Measurements from ENCODE around the gene MAP3K7CL. TPM values are rescaled to one million over a fixed set of nuclear protein-coding genes. Genes with fewer than 3 reads are reported as not detected.

The MAP3K7CL gene
- polyA plus RNA-seq, 1 donor from 2014 or later: 68.6 TPM

DNA sequence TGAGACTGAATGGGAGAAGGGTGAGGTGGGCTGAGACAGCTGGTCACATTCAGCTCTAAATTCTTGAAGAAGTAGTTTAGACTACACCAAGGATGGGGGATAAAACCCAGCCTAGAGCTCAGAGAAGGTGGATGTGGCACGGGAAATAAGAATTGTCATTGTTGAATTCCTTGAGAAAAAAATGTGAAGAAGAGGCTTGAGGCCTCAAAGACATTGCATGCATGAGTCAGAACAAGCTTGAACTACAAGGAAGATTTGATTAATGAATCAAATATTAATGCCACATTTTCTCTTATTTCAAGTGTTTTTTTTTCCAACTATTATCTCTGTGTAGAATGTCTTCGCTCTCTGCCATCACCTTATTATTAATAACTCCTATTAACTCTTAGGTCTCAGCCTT is 58.9 kb downstream of the MAP3K7CL start:
- Mint-ChIP-seq H3K4me1 (no peaks in the 10 kb centered on the region), H3K4me3 (no peak overlapping the region), H3K27ac (no peak overlapping the region), H3K9me3 (no peaks in the 10 kb centered on the region), H3K27me3 (no peaks in the 10 kb centered on the region), H3K36me3 (peaks cover 2% of the 10 kb centered on the region)

DNA sequence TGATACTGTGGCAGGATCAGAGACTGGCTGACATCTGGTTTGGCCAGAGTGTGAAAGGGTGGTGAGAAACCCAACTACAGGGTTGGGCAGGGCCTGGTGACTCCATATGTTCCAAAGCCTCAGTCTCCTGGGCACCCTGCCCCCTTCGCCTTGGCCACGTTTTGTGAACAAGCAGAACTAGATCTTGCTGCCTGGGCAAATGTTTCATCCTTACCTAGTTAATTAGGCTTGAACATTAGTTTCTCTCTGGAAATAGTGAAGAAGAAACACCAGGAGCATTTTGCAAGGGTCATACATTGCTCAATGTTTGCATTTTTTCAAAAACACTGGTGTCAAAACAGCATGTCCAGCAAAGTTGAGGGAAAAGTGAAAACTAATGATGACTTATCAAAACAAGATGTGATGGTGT is 60.5 kb downstream of the MAP3K7CL start:
- Mint-ChIP-seq H3K4me1 (peaks cover 6 to 11% (median 10%) of the 10 kb centered on the region in 3 donors), H3K36me3 (peaks cover 2% of the 10 kb centered on the region), H3K9me3 (no peaks in the 10 kb centered on the region), H3K27ac (no peak overlapping the region), H3K4me3 (peak overlapping the region in 1 of 4 donors; percentile 78), H3K27me3 (no peaks in the 10 kb centered on the region)

DNA sequence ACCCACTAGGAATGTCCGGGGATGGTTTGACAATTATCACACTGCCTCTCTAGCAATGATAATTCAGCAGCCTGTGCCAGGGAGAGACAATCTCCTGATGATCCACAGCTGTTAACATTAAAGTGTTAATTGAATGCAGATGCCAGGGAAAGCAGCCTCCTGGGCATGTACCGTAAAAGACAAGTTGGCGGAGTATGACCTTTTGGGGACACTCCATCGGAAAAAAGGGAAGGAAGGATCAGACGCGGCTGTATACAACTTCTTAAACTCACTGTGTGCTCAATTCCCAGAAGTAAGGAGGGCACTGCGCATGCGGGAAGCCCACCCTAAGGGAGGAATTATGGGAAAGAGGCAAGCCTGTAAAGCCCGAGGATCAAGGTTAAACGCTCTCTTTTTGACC is 62.6 kb downstream of the MAP3K7CL start:
- peaks cover 16 to 30% (median 22%) of the 10 kb centered on the region in 3 donors for H3K4me1 Mint-ChIP-seq
- peaks cover 2% of the 10 kb centered on the region for H3K36me3 Mint-ChIP-seq
- H3K27ac Mint-ChIP-seq: peak overlapping the region in 1 of 3 donors; percentile 62
- H3K4me3 Mint-ChIP-seq: peak overlapping the region in 1 of 4 donors; percentile 18
- H3K9me3 Mint-ChIP-seq: peaks cover 0 to 5% (median 5%) of the 10 kb centered on the region in 3 donors
- no peaks in the 10 kb centered on the region for H3K27me3 Mint-ChIP-seq

DNA sequence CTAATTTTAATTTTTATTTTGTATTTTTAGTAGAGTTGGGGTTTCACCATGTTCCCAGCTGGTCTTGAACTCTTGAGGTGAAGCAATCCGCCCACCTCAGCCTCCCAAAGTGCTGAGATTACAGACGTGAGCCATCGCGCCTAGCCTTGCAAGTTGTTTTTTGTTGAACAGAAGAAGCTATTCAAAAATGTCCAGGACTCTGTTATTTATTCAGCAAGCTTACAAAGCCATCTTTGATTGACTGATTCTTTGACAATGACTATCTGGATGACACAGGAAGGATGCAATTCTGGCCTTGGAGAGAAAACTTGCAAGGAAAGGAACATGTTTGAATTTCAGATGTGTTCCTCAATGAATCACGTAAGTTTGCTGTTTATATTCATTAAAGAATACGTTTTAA is 63.5 kb downstream of the MAP3K7CL start:
- no peaks in the 10 kb centered on the region for H3K27me3 Mint-ChIP-seq
- H3K27ac Mint-ChIP-seq: peak overlapping the region in 1 of 3 donors; percentile 62
- peaks cover 0 to 8% (median 7%) of the 10 kb centered on the region in 3 donors for H3K9me3 Mint-ChIP-seq
- peaks cover 16 to 31% (median 22%) of the 10 kb centered on the region in 3 donors for H3K4me1 Mint-ChIP-seq
- H3K36me3 Mint-ChIP-seq: peaks cover 2% of the 10 kb centered on the region
- peak overlapping the region in 2 of 4 donors; percentile 43 to 54 for H3K4me3 Mint-ChIP-seq

DNA sequence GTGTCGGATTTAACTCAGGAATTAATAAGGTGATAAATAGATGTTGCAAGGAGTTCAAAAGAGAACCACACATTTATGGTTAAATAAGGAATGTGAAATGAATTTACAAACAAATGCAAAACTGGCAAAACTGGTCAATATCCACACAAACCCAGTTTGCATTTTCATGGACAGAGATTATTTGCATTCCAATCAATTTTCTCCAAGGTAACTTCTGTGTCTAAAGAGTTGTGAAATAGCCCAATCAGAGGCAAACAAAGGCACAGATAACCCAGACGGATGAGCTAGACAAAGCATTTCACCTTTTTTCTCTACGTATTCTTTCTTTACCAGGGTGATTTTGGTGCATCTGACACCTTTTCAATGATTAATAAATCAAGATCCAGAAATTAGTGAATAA is 63.9 kb downstream of the MAP3K7CL start:
- H3K4me3 Mint-ChIP-seq: peak overlapping the region in 2 of 4 donors; percentile 39 to 57
- H3K27me3 Mint-ChIP-seq: no peaks in the 10 kb centered on the region
- peaks cover 16 to 33% (median 22%) of the 10 kb centered on the region in 3 donors for H3K4me1 Mint-ChIP-seq
- peaks cover 0 to 12% (median 8%) of the 10 kb centered on the region in 3 donors for H3K9me3 Mint-ChIP-seq
- peaks cover 2% of the 10 kb centered on the region for H3K36me3 Mint-ChIP-seq
- no peak overlapping the region for H3K27ac Mint-ChIP-seq

DNA sequence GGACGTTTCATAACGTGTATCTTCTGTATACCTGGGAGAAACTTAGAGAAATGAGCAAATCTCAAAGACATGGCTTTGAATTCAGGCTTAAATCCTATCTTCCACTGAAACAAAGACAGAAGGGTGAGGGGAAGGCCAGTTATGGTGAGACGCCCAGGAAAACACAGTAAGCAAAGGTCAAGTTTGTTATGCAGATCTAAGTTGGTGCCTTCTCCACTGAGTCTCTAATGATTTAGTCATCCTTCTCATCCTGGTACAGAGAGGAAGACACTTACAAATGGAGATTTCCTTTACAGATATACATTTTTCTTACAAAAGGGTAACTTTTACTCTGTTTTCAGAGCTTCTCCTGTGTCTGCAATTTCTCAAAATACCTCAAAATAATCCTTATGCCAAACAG is 64.4 kb downstream of the MAP3K7CL start:
- H3K27ac Mint-ChIP-seq: peak overlapping the region in 1 of 3 donors; percentile 27

DNA sequence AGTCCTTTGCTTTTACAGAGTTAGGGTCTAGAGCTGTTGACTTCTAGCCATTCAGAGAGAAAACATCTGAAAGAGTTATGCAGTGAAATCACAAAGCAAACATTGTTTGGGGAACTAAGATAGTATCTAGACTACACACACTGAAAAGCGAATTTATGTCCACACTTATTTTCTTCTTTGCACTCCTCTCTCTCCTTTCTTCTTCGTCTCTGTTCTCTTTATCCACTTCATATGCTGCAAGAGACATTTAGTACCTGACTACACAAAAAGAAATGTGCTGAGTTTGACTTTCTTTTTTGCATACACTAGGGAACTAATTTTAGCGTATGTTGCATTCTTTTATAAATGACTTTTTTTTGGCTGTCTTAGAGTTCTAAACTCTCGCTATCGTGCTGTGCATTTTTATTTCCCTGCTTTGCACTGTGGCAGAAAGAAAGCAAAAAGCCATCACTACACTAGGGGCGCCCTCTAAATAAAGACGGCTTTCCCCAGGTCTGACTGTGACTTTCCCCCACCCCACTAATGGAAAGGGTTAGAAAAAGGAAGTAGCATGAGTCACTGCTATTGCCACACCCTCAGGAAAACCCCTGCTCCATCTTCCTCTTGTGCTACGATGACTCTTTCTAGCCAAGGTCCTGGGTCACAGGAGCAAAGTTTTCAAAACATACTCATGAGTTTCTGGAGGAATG is 65.7 kb downstream of the MAP3K7CL start:
- H3K4me1 Mint-ChIP-seq: peaks cover 16 to 33% (median 22%) of the 10 kb centered on the region in 3 donors
- peak overlapping the region; percentile 92 to 97 (median 95) for H3K27ac Mint-ChIP-seq
- H3K4me3 Mint-ChIP-seq: peak overlapping the region; percentile 82 to 92 (median 88)
- no peaks in the 10 kb centered on the region for H3K27me3 Mint-ChIP-seq
- H3K36me3 Mint-ChIP-seq: no peaks in the 10 kb centered on the region
- peaks cover 0 to 23% (median 17%) of the 10 kb centered on the region in 3 donors for H3K9me3 Mint-ChIP-seq

More for the DNA sequence above, 64.4 kb downstream of the MAP3K7CL start:
- Mint-ChIP-seq H3K27me3 (no peaks in the 10 kb centered on the region), H3K9me3 (peaks cover 0 to 14% (median 8%) of the 10 kb centered on the region in 3 donors), H3K4me3 (peak overlapping the region in 3 of 4 donors; percentile 37 to 57 (median 39)), H3K36me3 (peaks cover 2% of the 10 kb centered on the region), H3K4me1 (peaks cover 16 to 33% (median 22%) of the 10 kb centered on the region in 3 donors)

DNA sequence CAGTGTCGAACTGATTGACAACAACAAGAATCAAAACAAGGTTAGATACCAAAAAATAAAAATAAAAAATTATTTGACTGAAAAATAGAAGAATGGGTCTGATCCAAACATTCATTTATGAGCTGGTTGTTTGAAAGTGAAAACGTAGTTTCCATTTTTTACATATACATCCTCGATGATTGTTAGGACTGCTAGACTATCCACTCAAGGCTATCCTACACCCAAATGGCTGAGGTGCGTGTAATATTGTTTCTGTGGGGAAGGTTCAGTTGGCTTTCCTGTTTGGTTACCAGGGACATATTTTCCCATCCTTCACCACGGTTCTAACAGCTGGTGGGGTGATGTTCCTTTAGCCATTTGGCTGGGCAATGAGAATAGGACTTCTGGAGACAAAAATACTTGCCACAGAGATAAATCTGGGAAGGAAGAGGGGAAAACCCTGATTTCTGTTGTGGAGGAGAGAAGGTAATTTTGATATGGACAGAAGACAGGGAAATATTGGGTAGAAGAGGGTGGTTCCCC is 66.3 kb downstream of the MAP3K7CL start:
- Mint-ChIP-seq H3K9me3 (peaks cover 0 to 27% (median 20%) of the 10 kb centered on the region in 3 donors), H3K27ac (peak overlapping the region; percentile 92 to 97 (median 95)), H3K27me3 (no peaks in the 10 kb centered on the region), H3K36me3 (no peaks in the 10 kb centered on the region), H3K4me1 (peaks cover 16 to 33% (median 22%) of the 10 kb centered on the region in 3 donors), H3K4me3 (peak overlapping the region; percentile 82 to 92 (median 88))

DNA sequence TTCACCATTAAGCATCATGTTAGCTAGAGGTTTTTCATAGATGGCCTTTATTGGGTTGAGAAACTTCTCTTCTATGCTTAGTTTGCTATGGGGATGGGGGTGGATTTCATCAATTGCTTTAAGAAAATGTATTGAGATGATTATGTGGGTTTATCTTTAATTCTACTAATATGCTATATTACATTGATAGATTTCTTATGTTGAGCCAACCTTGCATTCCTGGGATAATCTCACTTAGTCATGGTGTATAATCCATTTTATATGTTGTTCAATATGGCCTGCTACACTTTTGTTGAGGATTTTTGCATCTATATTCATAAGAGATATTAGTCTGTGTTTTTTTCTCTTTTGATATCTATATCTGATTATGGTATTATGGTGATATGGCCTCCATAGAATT is 70.7 kb downstream of the MAP3K7CL start:
- no peak overlapping the region for H3K4me3 Mint-ChIP-seq
- H3K27ac Mint-ChIP-seq: no peak overlapping the region
- no peaks in the 10 kb centered on the region for H3K36me3 Mint-ChIP-seq
- peaks cover 8 to 19% (median 9%) of the 10 kb centered on the region in 3 donors for H3K4me1 Mint-ChIP-seq
- no peaks in the 10 kb centered on the region for H3K27me3 Mint-ChIP-seq
- peaks cover 0 to 42% (median 22%) of the 10 kb centered on the region in 3 donors for H3K9me3 Mint-ChIP-seq

DNA sequence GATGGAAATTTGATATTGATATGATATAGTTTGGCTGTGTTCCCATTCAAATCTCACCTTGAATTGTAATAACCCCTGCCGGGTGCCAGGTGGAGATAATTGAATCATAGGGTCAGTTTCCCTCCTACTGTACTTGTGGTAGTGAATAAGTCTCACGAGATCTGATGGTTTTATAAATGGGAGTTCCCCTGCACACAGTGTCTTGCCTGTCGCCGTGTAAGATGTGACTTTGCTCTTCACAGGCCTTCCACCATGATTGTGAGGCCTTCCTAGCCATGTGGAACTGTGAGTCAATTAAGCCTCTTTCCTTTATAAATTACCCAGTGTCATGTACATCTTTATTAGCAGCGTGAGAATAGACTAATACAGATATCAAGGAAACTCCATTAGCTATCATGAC is 74.6 kb downstream of the MAP3K7CL start:
- H3K36me3 Mint-ChIP-seq: no peaks in the 10 kb centered on the region
- peaks cover 9 to 14% (median 11%) of the 10 kb centered on the region in 3 donors for H3K4me1 Mint-ChIP-seq
- H3K4me3 Mint-ChIP-seq: no peak overlapping the region
- no peak overlapping the region for H3K27ac Mint-ChIP-seq
- no peaks in the 10 kb centered on the region for H3K27me3 Mint-ChIP-seq
- peaks cover 0 to 27% (median 13%) of the 10 kb centered on the region in 3 donors for H3K9me3 Mint-ChIP-seq

DNA sequence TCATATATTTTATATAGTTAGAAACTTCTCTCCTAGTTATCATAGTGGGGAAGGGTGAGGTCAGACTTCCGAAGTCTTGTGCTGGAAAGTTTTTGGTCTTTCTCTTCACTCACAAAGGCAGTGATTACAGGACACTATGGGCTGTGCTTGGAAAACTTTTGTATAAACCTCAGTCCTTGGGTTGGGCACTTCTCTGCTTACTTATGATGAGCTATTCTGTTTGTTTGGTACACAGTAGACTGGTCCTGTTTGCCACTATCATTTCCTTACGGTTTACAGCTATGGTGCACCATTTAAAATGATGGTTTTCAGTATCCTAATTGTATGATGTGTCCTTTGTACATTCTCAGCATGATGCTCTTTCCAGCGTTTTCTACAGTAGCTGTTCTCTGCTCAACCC is 75.5 kb downstream of the MAP3K7CL start:
- Mint-ChIP-seq H3K27me3 (no peaks in the 10 kb centered on the region), H3K4me3 (no peak overlapping the region), H3K4me1 (peaks cover 9 to 14% (median 11%) of the 10 kb centered on the region in 3 donors), H3K9me3 (peaks cover 0 to 24% (median 6%) of the 10 kb centered on the region in 3 donors), H3K27ac (no peak overlapping the region), H3K36me3 (no peaks in the 10 kb centered on the region)

DNA sequence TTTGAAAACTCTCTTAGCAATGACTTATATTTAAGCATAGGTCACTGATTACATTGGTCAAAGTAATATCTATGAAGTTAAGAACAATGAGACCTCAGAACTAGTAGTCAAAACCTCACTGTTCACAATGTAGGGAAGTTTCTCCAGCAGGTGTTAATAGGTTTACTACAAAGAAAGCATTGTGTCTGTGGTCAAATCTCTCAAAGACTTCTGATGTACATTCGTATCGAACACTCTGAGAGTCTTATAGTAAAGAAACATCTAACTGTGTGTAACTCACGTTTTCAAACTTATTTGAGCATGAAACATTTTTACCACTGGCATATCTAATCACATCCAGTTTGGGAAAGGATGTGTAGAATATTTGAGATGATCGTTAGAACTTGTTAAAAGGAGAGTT is 76.0 kb downstream of the MAP3K7CL start:
- H3K4me3 Mint-ChIP-seq: no peak overlapping the region
- H3K27ac Mint-ChIP-seq: no peak overlapping the region
- no peaks in the 10 kb centered on the region for H3K27me3 Mint-ChIP-seq
- peaks cover 0 to 24% (median 3%) of the 10 kb centered on the region in 3 donors for H3K9me3 Mint-ChIP-seq
- no peaks in the 10 kb centered on the region for H3K36me3 Mint-ChIP-seq
- peaks cover 9 to 14% (median 11%) of the 10 kb centered on the region in 3 donors for H3K4me1 Mint-ChIP-seq

DNA sequence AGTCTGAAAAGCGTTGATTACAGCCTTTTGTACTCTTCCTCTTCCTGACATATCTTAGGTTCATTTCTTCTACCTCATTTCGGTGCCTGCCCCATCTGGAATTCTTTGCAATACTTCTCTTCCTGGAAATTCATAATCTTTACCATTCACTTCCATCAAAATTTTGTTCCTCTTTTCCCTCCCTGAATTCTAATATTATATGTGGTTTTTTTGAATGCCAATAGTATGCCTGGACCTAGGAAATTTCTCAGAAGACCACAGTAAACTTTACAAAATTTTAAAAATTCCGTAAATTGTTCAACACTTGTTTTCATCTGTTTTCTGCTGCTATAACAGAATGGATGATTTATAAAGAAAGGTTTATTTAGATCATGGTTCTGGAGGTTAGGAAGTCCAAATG is 76.8 kb downstream of the MAP3K7CL start:
- no peak overlapping the region for H3K4me3 Mint-ChIP-seq
- no peak overlapping the region for H3K27ac Mint-ChIP-seq
- no peaks in the 10 kb centered on the region for H3K27me3 Mint-ChIP-seq
- H3K9me3 Mint-ChIP-seq: peaks cover 0 to 18% (median 3%) of the 10 kb centered on the region in 3 donors
- no peaks in the 10 kb centered on the region for H3K36me3 Mint-ChIP-seq
- H3K4me1 Mint-ChIP-seq: peaks cover 9 to 14% (median 11%) of the 10 kb centered on the region in 3 donors

DNA sequence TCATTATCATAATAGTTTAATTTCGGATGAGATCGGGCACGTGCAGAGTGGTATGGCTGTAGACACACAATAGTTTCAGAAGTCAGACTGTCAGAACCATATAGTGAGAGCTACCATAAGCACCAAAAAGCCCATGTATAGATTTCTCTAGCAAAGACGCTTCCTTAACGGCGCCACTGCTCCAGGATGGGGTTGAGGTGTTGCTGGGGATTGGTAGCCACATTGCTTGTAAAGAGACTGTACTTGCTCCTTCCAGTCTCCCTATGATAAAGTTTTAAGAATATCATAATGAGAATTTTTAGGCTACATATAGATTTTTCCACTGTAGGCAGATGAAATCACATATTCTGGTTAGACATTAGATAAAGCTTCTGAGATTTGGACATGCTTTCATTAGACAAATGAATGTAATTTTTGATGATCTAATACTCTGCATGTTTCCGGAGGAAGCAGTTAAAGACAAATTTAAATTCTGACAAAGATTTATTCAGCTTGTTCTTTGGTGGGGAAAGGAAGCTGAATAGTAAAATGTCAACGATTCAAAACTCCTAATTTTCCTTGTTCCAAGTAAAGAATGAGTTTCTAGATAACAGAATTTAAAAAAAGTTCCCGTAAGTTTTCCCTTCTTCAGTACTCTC is 77.7 kb downstream of the MAP3K7CL start:
- Mint-ChIP-seq H3K27ac (no peak overlapping the region), H3K4me3 (peak overlapping the region in 2 of 4 donors; percentile 18 to 71), H3K27me3 (no peaks in the 10 kb centered on the region), H3K9me3 (peaks cover 0 to 9% (median 3%) of the 10 kb centered on the region in 3 donors), H3K4me1 (peaks cover 9 to 14% (median 11%) of the 10 kb centered on the region in 3 donors), H3K36me3 (no peaks in the 10 kb centered on the region)

DNA sequence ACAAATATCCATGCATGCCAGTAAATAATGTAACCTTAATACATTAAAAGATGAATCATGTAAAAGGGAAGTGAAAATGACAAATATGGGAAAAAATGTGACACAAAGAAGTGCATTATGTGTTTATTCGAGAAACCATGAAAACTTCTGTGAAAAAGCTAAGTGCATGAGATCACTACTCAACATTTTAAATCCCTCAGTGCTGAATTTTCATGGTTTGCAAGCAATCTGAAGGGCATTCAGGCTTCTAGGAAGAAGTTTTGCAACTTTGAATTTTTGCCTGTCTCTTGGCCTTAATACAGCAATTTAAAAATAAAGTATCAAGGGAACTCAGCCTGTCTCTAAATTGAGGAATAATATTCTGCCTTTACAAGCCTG is 78.2 kb downstream of the MAP3K7CL start:
- Mint-ChIP-seq H3K27me3 (no peaks in the 10 kb centered on the region), H3K36me3 (no peaks in the 10 kb centered on the region), H3K27ac (no peak overlapping the region), H3K4me1 (peaks cover 9 to 14% (median 11%) of the 10 kb centered on the region in 3 donors), H3K9me3 (peaks cover 0 to 9% (median 3%) of the 10 kb centered on the region in 3 donors), H3K4me3 (peak overlapping the region in 3 of 4 donors; percentile 1 to 71 (median 18))
